Measurements from ENCODE around the gene PARD3. TPM values are rescaled to one million over a fixed set of nuclear protein-coding genes. Genes with fewer than 3 reads are reported as not detected.

Gene PARD3
- total RNA-seq, 1 donor from 2014 or later: 76.4 TPM

DNA sequence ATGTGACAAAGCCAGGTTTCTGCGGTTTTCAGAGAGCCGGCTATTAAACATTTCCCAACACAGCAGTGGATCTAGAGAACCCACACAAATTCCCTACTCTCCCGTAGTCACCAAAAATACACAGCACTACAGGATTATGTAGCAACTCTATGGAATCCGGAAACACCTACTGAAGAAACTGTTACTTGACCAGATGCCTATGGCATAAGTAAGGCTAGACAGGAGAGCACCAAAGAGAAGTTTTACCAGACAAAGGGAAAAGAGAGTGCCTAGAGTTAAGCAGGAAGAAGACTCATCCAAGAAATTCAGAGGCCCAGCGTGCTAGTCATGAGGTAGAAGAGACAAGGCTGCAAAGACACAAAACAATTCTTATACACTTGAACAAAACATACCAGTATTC is 321.1 kb downstream of the PARD3 start:
- TF ChIP-seq CTCF (IDR thresholded peaks at IDR 0.05; ENCODE audit: insufficient read depth, low read length, poor library complexity, severe bottlenecking): no peak
- no peaks in the 10 kb centered on the region for H3K36me3 ChIP-seq (ENCODE audit: control insufficient read depth, insufficient read depth, low read length)
- no peak for DNase-seq (ENCODE audit: low read depth)

GRCh38 chr10:34492081-34492480 is 323.0 kb downstream of the PARD3 start:
- no peak for DNase-seq (ENCODE audit: low read depth)
- no peak for TF ChIP-seq CTCF (IDR thresholded peaks at IDR 0.05; ENCODE audit: insufficient read depth, low read length, poor library complexity, severe bottlenecking)
- no peaks in the 10 kb centered on the region for H3K36me3 ChIP-seq (ENCODE audit: control insufficient read depth, insufficient read depth, low read length)
- H3K27me3 ChIP-seq (ENCODE audit: control insufficient read depth, insufficient read depth, low read length): no peaks in the 10 kb centered on the region
- no peak overlapping the region for H3K4me3 ChIP-seq (ENCODE audit: low read depth, low read length)

More for the DNA sequence above, 321.1 kb downstream of the PARD3 start:
- Histone ChIP-seq H3K4me3 (ENCODE audit: low read depth, low read length) (no peak overlapping the region), H3K27me3 (ENCODE audit: control insufficient read depth, insufficient read depth, low read length) (no peaks in the 10 kb centered on the region)

GRCh38 chr10:34491678-34492077 is 323.4 kb downstream of the PARD3 start:
- TF ChIP-seq CTCF (IDR thresholded peaks at IDR 0.05; ENCODE audit: insufficient read depth, low read length, poor library complexity, severe bottlenecking): no peak
- no peak for DNase-seq (ENCODE audit: low read depth)
- Histone ChIP-seq H3K36me3 (ENCODE audit: control insufficient read depth, insufficient read depth, low read length) (no peaks in the 10 kb centered on the region), H3K4me3 (ENCODE audit: low read depth, low read length) (no peak overlapping the region), H3K27me3 (ENCODE audit: control insufficient read depth, insufficient read depth, low read length) (no peaks in the 10 kb centered on the region)

- TF ChIP-seq CTCF (IDR thresholded peaks at IDR 0.05; ENCODE audit: insufficient read depth, low read length, poor library complexity, severe bottlenecking): no peak
- Histone ChIP-seq H3K4me3 (ENCODE audit: low read depth, low read length) (no peak overlapping the region), H3K27me3 (ENCODE audit: control insufficient read depth, insufficient read depth, low read length) (no peaks in the 10 kb centered on the region), H3K36me3 (ENCODE audit: control insufficient read depth, insufficient read depth, low read length) (no peaks in the 10 kb centered on the region)
- DNase-seq (ENCODE audit: low read depth): peak; percentile 42
Measured at GRCh38 chr10:34489973-34490745, 324.9 kb downstream of the PARD3 start.

- no peak for DNase-seq (ENCODE audit: low read depth)
- H3K27me3 ChIP-seq (ENCODE audit: control insufficient read depth, insufficient read depth, low read length): no peaks in the 10 kb centered on the region
- no peaks in the 10 kb centered on the region for H3K36me3 ChIP-seq (ENCODE audit: control insufficient read depth, insufficient read depth, low read length)
- H3K4me3 ChIP-seq (ENCODE audit: low read depth, low read length): no peak overlapping the region
- TF ChIP-seq CTCF (IDR thresholded peaks at IDR 0.05; ENCODE audit: insufficient read depth, low read length, poor library complexity, severe bottlenecking): no peak
Measured at GRCh38 chr10:34489411-34489810, 325.7 kb downstream of the PARD3 start.

Data from kidney epithelial cell (primary cell).